Stimulated activated naive CD8-positive, alpha-beta T cell treated with anti-CD3 and anti-CD28 coated beads, Interleukin-15, Interleukin-2, amounts not matched to agents 100 U/mL and 50 U/mL, for 24 hours (primary cell): Measurements from ENCODE around the gene PIN1.

Source experiments
- ATAC-seq: fragments of 150-1000 bp; cut with Tn5 transposase; one replicate; pipeline ENCODE4 v1.10.0; 2021
- DNase-seq: peaks from one replicate; pipeline ENCODE4 v3.0.0; 2021

PIN1 gene

DNA sequence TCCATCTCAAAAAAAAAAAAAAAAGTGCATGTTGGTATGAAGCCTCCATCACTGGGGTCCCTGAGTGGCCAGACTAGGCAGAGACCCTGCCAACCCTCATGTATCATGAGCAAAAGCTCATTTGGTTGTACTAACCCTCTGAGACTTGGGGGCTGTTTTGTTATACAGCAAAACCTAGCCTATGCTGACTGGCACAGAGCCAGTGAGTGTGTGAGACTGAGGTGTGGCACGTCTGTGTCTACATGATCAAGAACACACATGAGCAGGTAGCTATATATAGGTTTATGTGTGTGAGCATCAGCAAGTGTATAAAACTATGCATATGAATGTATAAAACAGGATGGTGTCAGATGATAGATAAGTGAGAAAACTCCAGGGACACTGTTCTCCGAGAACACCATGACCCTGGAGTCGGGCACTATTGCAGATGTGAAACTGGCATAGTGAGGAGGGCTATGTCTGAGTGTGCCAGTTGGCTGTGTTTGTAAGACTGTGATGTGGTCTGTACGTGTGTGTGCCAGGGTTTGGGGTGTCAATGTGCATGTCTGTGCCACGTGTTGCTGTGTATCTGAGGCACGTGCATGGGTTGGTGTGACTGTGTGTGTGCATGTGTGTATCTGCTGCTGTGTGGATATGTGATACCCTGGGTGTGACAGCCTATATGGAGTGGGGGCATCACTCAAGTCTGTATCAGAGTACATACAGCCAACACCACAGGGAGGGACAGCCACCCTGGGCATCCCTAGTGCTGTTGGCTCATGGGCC, 56.7 kb downstream of the PIN1 start:
- no peak for DNase-seq

More for the DNA sequence above, 56.7 kb downstream of the PIN1 start:
- ATAC-seq, result no peak
